ENCODE measurements around the gene STMND1.
A peak's percentile ranks its signal among the peaks of the same experiment; 100 is the strongest.

The STMND1 gene

GRCh38 chr6:17098538-17098937, 3.3 kb upstream of the STMND1 start:
- DNase-seq (ENCODE audit: low read depth, low spot score): no peak

GRCh38 chr6:17099401-17100059, 2.3 kb upstream of the STMND1 start:
- DNase-seq (ENCODE audit: low read depth, low spot score): no peak

GRCh38 chr6:17100806-17101205, 1.0 kb upstream of the STMND1 start:
- DNase-seq (ENCODE audit: low read depth, low spot score): no peak

GRCh38 chr6:17102258-17102870, 514 bp downstream of the STMND1 start:
- DNase-seq (ENCODE audit: low read depth, low spot score): no peak

- DNase-seq (ENCODE audit: low read depth, low spot score): no peak
These were observed 1.9 kb downstream of the STMND1 start for GRCh38 chr6:17103715-17104114.

GRCh38 chr6:17107863-17108262, 6.0 kb downstream of the STMND1 start:
- DNase-seq (ENCODE audit: low read depth, low spot score): no peak

GRCh38 chr6:17115251-17116116, 13.6 kb downstream of the STMND1 start:
- DNase-seq (ENCODE audit: low read depth, low spot score): peak; percentile 29

GRCh38 chr6:17116117-17116440, 14.2 kb downstream of the STMND1 start:
- DNase-seq (ENCODE audit: low read depth, low spot score): no peak

GRCh38 chr6:17120019-17120418, 18.2 kb downstream of the STMND1 start:
- no peak for DNase-seq (ENCODE audit: low read depth, low spot score)

GRCh38 chr6:17125407-17125806, 23.6 kb downstream of the STMND1 start:
- DNase-seq (ENCODE audit: low read depth, low spot score): no peak

GRCh38 chr6:17130786-17131185, 28.9 kb downstream of the STMND1 start:
- DNase-seq (ENCODE audit: low read depth, low spot score): no peak

- DNase-seq (ENCODE audit: low read depth, low spot score): no peak
These were observed 31.1 kb downstream of the STMND1 start for GRCh38 chr6:17132967-17133366.

GRCh38 chr6:17138033-17138432, 36.2 kb downstream of the STMND1 start:
- DNase-seq (ENCODE audit: low read depth, low spot score): no peak

GRCh38 chr6:17144016-17144415, 42.2 kb downstream of the STMND1 start:
- no peak for DNase-seq (ENCODE audit: low read depth, low spot score)

- DNase-seq (ENCODE audit: low read depth, low spot score): no peak
These were observed 47.7 kb downstream of the STMND1 start for GRCh38 chr6:17149571-17149970.

GRCh38 chr6:17150096-17150495, 48.2 kb downstream of the STMND1 start:
- no peak for DNase-seq (ENCODE audit: low read depth, low spot score)

- no peak for DNase-seq (ENCODE audit: low read depth, low spot score)
These were observed 50.0 kb downstream of the STMND1 start for GRCh38 chr6:17151888-17152287.

- no peak for DNase-seq (ENCODE audit: low read depth, low spot score)
These were observed 50.9 kb downstream of the STMND1 start for GRCh38 chr6:17152703-17153102.

- DNase-seq (ENCODE audit: low read depth, low spot score): peak; percentile 73
These were observed 54.5 kb downstream of the STMND1 start for GRCh38 chr6:17156112-17156921.

- no peak for DNase-seq (ENCODE audit: low read depth, low spot score)
These were observed 55.1 kb downstream of the STMND1 start for GRCh38 chr6:17156966-17157365.

- DNase-seq (ENCODE audit: low read depth, low spot score): no peak
These were observed 55.8 kb downstream of the STMND1 start for GRCh38 chr6:17157617-17158016.

- DNase-seq (ENCODE audit: low read depth, low spot score): no peak
These were observed 57.4 kb downstream of the STMND1 start for GRCh38 chr6:17159240-17159639.
